Mammary epithelial cell (primary cell): ENCODE results near the gene TRMT10B.

Experiments
- EZH2 ChIP-seq: IDR thresholded peaks from 2 replicates; pipeline ENCODE4 v1.6.1; 2012; ENCODE audit warnings: low read length, inconsistent platforms, borderline replicate concordance
- TF ChIP-seq, protein P1 (sequence below), 2 donors: IDR thresholded peaks in 1 of 2; conservative IDR thresholded peaks in 1 of 2; 2 replicates each; pipeline ENCODE4 v1.5.1; 2011 to 2012; ENCODE audit warnings: inconsistent platforms in 2 of 2, low read length in 2 of 2, mild to moderate bottlenecking in 2 of 2, control low read depth in 1 of 2, low read depth in 1 of 2; ENCODE audit not compliant: insufficient read depth in 1 of 2; ENCODE audit errors: extremely low read depth in 1 of 2

DNA sequence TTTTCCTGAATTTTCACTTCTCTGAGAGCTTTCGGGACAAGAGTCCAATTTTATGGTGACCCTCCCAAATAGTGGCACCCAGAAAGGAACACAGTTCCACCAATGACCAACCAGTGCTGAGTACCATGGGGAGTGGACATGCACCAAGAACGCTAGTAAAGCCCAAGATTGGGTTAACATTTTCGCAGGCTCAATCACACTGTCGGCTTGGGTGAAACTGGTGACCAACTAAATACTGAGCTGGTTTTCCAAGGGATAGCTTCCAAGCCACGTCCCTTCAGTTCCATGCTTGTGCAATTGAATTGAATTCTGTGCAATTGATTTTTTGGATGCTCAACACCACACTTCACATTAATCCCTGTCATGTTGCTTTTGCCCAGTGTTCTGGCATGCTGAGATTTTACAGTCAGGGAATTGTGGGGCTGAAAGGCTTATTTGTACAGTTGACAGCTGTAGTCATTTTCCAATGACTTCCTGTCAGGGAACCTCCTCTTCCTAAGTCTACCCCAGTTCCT is 37.6 kb upstream of the TRMT10B start:
- TF ChIP-seq, protein P1, sequence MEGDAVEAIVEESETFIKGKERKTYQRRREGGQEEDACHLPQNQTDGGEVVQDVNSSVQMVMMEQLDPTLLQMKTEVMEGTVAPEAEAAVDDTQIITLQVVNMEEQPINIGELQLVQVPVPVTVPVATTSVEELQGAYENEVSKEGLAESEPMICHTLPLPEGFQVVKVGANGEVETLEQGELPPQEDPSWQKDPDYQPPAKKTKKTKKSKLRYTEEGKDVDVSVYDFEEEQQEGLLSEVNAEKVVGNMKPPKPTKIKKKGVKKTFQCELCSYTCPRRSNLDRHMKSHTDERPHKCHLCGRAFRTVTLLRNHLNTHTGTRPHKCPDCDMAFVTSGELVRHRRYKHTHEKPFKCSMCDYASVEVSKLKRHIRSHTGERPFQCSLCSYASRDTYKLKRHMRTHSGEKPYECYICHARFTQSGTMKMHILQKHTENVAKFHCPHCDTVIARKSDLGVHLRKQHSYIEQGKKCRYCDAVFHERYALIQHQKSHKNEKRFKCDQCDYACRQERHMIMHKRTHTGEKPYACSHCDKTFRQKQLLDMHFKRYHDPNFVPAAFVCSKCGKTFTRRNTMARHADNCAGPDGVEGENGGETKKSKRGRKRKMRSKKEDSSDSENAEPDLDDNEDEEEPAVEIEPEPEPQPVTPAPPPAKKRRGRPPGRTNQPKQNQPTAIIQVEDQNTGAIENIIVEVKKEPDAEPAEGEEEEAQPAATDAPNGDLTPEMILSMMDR (conservative IDR thresholded peaks at IDR 0.05 in 1 of 2, IDR thresholded peaks at IDR 0.05 in 1 of 2; ENCODE audit: extremely low read depth in 1 of 2, insufficient read depth in 1 of 2, low read depth in 1 of 2, low read length in 2 of 2): no peak
- no peak for TF ChIP-seq EZH2
